GM23338 (cell line): ENCODE results near the gene NAPSA.

Source experiments
- CREB1 ChIP-seq: fragments of 250-450 bp; sonication (Bioruptor Pico); IDR thresholded peaks from 2 replicates; pipeline ENCODE4 v1.5.0; 2020; ENCODE audit warnings: low read depth, mild to moderate bottlenecking, moderate library complexity
- CTCF ChIP-seq, 2 experiments: fragments of 200-600 bp in 1 of 2; sonication (generic) in 1 of 2; conservative IDR thresholded peaks; 2 replicates each; pipeline versions ENCODE4 v1.5.1 to v1.6.1; 2016 to 2017; ENCODE audit warnings: antibody characterized with exemption in 2 of 2, low read depth in 2 of 2, mild to moderate bottlenecking in 2 of 2, moderate library complexity in 1 of 2
- ETS1 ChIP-seq: IDR thresholded peaks from 2 replicates; pipeline ENCODE4 v1.6.1; 2016; ENCODE audit warnings: antibody characterized with exemption
- EZH2 ChIP-seq: fragments of 200-600 bp; sonication (generic); IDR thresholded peaks from one replicate; pipeline ENCODE4 v1.8.0; 2017; ENCODE audit warnings: antibody characterized with exemption, mild to moderate bottlenecking, low read depth; ENCODE audit not compliant: unreplicated experiment
- EZH2phosphoT487 ChIP-seq: fragments of 200-600 bp; sonication (generic); IDR thresholded peaks from one replicate; pipeline ENCODE4 v1.8.1; 2018; ENCODE audit warnings: antibody characterized with exemption; ENCODE audit not compliant: unreplicated experiment
- JUNB ChIP-seq: IDR thresholded peaks from one replicate; pipeline ENCODE4 v1.6.1; 2016; ENCODE audit warnings: antibody characterized with exemption; ENCODE audit not compliant: unreplicated experiment
- POLR2AphosphoS5 ChIP-seq: IDR thresholded peaks from 2 replicates; pipeline ENCODE4 v1.6.1; 2016; ENCODE audit warnings: antibody characterized with exemption, low read depth
- REST ChIP-seq: IDR thresholded peaks from one replicate; pipeline ENCODE4 v1.6.1; 2018; ENCODE audit warnings: antibody characterized with exemption; ENCODE audit not compliant: unreplicated experiment
- STAT1 ChIP-seq: IDR thresholded peaks from one replicate; pipeline ENCODE4 v1.6.1; 2016; ENCODE audit warnings: antibody characterized with exemption; ENCODE audit not compliant: unreplicated experiment
- ZNF331 ChIP-seq: fragments of 250-450 bp; sonication (Bioruptor Pico); IDR thresholded peaks from 2 replicates; pipeline ENCODE4 v1.5.0; 2020; ENCODE audit warnings: low read depth, mild to moderate bottlenecking, moderate library complexity
- ZNF462 ChIP-seq: fragments of 250-450 bp; sonication (Bioruptor Pico); IDR thresholded peaks from 2 replicates; pipeline ENCODE4 v1.5.0; 2020; ENCODE audit warnings: mild to moderate bottlenecking, moderate library complexity

GRCh38 chr19:50406156-50406820 lies 40.8 kb upstream of the NAPSA start:
- TF ChIP-seq EZH2phosphoT487 (no peak), CTCF (conservative IDR thresholded peaks at IDR 0.05; ENCODE audit: low read depth in 2 of 2) (no peak), EZH2 (no peak), POLR2AphosphoS5 (no peak), CREB1 (no peak), ZNF462 (no peak), ETS1 (no peak), JUNB (no peak), REST (no peak), ZNF331 (CRISPR knock-in tag) (no peak), STAT1 (no peak)
